Middle frontal gyrus (tissue), 1 donor: ENCODE data around the gene RARRES1.

ENCODE experiments used
- DNase-seq: peaks from one replicate; pipeline ENCODE4 v3.0.0-alpha.2; 2015; ENCODE audit warnings: low spot score; ENCODE audit errors: extremely low spot score

The RARRES1 gene

GRCh38 chr3:158765518-158766205, 33.4 kb upstream of the RARRES1 start:
- no peak for DNase-seq

- DNase-seq: no peak
Observed at GRCh38 chr3:158763421-158763820, 31.2 kb upstream of the RARRES1 start.

GRCh38 chr3:158762701-158763100, 30.4 kb upstream of the RARRES1 start:
- DNase-seq: no peak

- no peak for DNase-seq
Observed at GRCh38 chr3:158761350-158761749, 29.1 kb upstream of the RARRES1 start.

DNA sequence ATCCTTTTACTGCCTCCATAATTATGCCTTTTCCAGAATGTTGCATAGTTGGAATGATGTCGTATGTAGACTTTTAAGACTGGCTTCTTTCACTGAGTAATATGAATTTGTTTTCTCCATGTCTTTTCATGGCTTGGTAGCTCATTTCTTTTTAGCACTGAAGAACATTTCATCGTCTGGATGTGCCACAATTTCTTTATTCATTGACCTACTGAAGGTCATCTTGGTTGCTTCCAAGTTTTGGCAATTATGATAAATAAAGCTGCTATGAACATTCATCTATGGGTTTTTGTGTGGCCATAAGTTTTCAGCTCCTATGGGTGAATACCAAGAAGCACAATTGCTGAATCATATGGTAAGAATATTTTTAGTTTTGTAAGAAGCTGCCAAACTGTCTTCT, 23.2 kb upstream of the RARRES1 start:
- no peak for DNase-seq

GRCh38 chr3:158753854-158754253, 21.6 kb upstream of the RARRES1 start:
- DNase-seq: no peak

DNA sequence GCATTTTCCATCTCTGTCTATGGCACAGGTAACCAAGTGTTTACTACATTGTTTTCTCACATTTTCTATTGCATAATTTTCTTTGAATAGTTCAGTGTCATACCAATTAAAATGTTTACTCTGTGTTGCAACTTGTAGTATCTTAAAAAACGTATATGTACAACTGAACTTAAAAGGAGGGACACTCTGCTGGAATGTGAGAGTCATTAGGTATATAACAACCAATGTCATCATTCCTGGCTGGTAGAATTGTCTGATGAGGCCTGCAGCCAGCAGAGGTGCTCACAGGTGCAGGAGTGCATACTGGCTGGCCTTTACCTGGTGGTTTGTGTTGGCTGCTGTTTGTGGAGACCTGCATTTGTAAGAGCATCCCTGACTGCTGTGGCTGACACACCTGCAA, 19.1 kb upstream of the RARRES1 start:
- DNase-seq: no peak

- no peak for DNase-seq
Observed at GRCh38 chr3:158750016-158750415, 17.8 kb upstream of the RARRES1 start.

DNA sequence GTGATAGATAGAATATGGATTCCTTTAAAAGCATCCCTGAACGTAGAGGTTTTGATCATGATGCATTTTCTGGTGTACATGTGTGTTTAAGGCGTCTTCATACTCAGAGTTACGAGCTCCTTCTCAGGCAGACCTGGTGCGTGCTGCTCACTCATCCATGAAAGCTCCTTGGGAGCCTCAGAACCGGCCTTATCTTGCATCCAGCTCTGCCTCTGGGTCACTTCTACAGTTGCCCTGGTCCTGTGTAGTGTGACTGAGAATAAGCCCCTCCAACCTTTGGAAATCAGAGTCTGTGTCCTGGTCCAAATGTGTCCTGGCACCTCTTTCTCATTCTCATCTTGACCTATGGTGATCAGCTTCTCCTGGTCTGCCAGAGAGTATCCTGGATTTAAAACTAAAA, 17.3 kb upstream of the RARRES1 start:
- no peak for DNase-seq

GRCh38 chr3:158748237-158748828, 16.1 kb upstream of the RARRES1 start:
- no peak for DNase-seq

- no peak for DNase-seq
Observed at GRCh38 chr3:158747417-158747816, 15.2 kb upstream of the RARRES1 start.

DNA sequence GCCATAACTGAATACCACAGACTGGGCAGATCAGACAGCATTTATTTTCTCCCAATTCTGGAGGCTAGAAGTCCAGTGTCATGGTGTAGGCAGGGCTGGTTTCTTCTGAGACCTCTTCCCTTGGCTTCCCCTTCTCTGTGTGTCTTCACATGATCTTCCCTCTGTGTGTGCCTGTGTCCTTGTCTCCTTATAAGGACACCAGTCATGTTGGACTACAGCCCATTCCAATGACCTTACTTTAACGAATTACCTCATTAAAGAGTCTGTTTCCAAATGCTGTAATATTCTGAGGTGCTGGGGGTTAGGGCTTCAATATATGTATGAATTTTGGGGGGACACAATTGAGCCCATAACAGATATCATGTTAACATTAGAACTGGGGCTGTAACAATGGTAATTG, 13.3 kb upstream of the RARRES1 start:
- no peak for DNase-seq

DNA sequence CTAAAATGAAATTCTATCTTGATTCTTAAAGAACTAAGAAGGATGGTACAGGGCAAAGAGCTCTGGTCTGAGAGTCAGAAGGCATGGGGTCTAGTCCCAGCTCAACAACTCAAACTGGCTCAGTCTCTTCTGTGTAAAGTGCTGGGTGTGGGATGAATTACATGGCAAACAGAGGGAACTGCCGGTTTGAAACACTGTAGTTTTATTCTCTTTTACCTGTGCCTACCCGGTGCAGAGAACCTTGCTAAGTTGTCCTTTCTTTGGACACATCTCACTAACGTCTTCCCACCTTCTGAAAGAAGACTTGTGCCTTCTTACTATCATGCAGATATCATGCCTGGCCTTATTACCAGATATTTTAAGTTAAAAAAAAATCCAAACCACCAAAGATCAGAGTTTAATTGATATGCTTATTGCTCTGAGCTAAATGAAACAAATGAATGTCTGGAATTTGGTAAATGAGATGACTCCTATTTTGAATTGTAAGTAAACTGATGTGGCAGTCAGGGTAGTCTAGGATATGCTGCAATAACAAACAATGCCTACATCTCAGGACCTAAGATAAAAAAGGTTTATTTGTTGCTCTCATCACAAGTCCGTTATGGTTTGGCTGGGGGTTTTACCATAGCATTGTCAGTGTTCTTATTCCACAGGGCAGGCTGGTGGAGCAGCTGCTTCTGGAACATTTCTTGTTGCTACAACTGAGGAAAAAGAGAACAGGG, 12.5 kb upstream of the RARRES1 start:
- DNase-seq: no peak

GRCh38 chr3:158743664-158744566, 11.7 kb upstream of the RARRES1 start:
- no peak for DNase-seq

- DNase-seq: no peak
Observed at GRCh38 chr3:158742871-158743663, 10.8 kb upstream of the RARRES1 start.

GRCh38 chr3:158739661-158740060, 7.4 kb upstream of the RARRES1 start:
- no peak for DNase-seq

DNA sequence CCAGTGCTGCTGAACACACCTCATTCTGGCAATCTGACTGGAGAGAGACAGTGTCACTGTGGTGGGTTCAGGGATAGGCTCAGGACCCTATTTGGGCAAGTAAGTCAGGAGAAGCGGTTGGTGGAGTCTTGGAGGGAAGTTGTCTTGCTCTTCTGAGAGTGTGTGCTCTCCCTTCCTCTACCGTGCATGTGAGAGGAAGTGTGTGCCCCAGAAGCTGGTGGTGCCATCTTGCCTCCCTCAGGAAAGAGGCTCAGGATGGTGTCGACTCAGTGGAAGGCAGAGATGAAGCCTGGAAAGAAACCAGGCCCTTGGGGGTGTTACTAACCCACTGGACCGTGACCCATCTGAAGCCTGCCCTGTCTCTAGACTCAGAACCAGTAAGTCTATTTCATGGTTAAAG, 6.8 kb upstream of the RARRES1 start:
- DNase-seq: no peak

GRCh38 chr3:158738653-158739052, 6.4 kb upstream of the RARRES1 start:
- no peak for DNase-seq

- DNase-seq: no peak
Observed at GRCh38 chr3:158737976-158738615, 5.8 kb upstream of the RARRES1 start.

- no peak for DNase-seq
Observed at GRCh38 chr3:158737410-158737809, 5.2 kb upstream of the RARRES1 start.
